GM21360 (cell line): ENCODE data around the gene SH2D1A.
"Not testable (repeated sequence)": the region's sequence is repeated elsewhere in the genome, so short reads cannot be mapped to it uniquely, and the experiment has no call there.

Experiments used
- ATAC-seq: cut with Tn5 transposase; IDR thresholded peaks from one replicate; pipeline ENCODE4 v1.9.1; 2021; ENCODE audit warnings: mild to moderate bottlenecking, moderate library complexity; ENCODE audit not compliant: unreplicated experiment

SH2D1A gene

DNA sequence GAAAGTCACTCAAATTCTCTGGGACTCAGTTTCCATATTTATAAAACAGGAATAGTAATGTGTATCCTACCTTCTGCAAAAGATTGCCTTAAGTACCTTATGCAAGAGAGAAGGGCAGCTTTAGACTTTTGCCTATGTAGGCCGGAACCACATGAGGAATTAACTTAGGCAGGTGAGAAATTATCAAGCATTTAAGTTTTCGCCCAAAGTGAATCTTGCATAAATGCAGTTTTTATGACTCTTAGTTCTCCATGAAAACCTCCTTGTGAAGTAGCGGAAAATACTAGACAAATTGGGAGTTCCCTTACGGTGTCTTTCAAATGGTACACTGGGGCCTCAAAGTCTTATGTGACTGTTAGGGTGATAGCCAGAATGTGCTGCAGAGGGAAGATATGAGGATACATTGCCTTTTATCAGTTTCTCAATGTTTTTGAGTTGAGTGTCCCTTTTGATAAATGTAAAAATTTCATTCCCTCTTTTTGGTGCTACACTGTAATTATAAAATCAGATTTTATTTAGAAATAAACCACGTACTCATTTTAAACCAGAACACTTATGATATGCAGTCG is 2.6 kb downstream of the SH2D1A start:
- no peak for ATAC-seq

DNA sequence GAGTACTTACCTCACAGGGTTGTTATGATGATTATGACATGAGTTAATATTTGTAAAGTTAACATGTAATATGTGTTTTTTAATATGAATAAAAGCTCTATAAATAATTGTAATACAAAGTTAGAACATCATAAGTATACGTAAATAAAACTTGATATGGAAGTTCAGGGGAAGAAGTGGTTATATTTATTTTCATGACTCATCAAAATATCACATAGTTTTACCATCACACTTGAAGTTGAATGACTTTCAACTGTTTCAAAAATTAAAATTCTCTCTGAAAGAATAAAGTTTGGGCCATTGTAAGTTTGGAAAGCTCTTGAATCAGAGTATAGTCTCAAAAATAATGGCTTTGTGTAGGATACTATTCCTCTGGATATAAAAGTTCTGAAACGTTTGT is 8.3 kb downstream of the SH2D1A start:
- no peak for ATAC-seq

GRCh38 chrX:124358800-124359383 is 12.5 kb downstream of the SH2D1A start:
- no peak for ATAC-seq

- no peak for ATAC-seq
Observed at GRCh38 chrX:124362072-124362471, 15.7 kb downstream of the SH2D1A start.

- no peak for ATAC-seq
Observed at GRCh38 chrX:124362761-124363160, 16.4 kb downstream of the SH2D1A start.

DNA sequence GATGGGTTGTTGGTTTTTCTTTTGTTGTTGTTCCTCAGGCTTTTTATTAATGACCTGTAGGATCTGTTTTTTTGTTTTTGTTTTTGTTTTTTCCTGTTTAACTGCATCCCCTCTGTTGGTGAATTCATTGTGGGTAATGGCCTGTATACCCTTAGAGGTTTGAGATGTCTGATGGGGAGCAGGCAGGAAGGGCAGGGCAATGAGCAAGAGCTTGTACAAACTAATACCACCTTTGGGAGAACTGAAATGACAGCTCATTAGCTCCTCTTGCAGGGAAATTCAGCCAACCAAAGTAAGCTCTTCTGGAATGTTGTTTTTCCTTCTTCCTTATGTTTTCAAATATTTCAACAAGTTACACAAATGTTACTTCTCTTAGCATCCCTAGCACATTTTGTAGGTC is 23.4 kb downstream of the SH2D1A start:
- no peak for ATAC-seq

- no peak for ATAC-seq
Observed at GRCh38 chrX:124373348-124373747, 27.0 kb downstream of the SH2D1A start.

- no peak for ATAC-seq
Observed at GRCh38 chrX:124378643-124379042, 32.3 kb downstream of the SH2D1A start.

DNA sequence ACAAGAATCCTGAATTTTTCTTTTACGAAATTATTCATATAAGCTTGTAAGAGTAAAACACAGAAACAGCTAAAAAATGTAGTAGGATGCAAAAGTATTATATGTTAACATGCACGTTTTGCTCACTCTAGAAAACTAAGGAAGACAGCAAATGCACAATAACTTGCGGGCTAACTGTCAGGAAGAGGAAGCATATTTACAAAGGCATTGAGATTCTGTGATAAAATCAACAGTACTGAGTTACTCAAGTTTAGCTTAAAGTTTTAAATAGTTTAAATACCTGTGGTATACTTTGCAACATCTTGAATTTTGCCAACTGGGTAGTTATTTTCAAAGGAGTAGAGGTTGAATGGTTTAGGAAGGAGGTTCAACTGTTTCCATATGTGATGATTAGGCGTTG is 37.0 kb downstream of the SH2D1A start:
- ATAC-seq, result no peak

- ATAC-seq, result no peak
Observed at GRCh38 chrX:124386401-124386800, 40.0 kb downstream of the SH2D1A start.

DNA sequence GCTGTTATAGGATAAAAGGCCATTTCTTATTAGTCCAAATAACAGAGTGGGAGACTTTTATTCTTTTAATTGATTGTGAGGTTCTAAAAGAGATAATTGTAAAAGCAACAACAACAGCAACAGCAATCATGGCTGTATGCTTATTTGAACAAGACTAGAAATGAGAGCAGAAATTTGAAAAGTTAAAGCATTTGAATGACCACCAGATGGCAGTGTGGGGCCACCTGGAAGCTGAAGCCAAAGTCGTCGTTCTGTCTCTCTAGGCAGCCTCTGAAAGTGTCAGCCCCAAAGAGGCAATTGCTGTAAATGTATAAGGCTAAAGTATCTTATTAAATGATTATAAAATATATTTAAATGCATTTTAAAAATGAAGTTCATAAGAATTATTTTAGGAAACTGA is 42.2 kb downstream of the SH2D1A start:
- peak; percentile 75 for ATAC-seq

DNA sequence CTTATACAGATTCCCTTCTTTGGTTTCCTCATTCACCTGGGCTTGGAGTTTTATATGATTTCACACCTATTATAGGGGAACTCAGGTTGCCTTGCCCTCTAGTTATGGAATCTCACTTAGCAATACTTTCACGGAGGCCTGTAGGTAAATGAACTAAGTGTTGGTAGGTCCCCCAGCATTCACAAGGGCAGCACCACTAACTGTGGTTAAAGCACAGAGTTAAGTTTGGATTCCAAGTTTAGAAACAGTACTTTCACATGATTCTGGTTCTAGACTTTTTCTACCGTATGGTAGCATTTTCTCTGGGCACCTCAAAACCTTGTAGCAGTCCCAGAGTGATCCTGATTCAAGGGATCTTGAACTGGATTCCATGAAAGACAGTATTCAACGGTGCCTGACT is 46.4 kb downstream of the SH2D1A start:
- ATAC-seq, result no peak

DNA sequence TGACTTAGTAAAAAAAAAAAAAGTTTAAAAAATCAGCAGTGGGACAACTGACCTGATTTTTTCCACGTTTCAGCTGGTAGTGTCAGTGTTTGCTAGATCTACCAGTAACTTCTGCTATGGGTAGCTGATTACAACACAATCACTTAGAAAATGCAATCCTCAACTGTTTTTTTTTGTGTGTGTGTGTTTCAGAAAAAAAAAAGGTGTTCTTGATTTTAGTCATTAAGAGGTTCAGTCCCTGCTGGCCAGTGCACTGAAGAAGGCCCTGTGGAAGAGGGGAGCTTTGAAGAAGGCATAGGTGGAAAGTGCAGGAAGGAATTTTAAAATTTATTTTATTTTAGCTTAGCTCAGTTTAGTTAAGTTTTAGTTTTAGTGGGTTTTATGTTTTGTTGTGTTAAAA is 46.9 kb downstream of the SH2D1A start:
- no peak for ATAC-seq

DNA sequence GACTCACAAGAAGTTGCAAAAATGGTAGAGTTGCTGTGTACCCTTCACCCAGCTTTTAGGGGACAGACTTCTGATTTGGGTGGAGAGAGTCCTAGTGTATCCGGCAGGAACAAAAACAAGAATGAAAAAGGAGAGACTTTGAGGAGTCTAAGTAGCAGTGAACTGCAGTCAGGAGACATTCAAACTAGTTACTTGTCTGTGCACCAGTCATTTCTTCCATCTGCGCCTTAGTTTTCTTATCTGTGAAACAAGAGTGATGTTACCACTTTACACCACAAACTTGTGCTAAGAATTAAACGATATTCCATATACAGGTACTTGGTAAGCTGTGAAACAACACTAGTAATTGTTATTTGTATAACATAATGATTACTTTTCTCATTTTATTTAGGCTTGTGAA is 47.3 kb downstream of the SH2D1A start:
- no peak for ATAC-seq

DNA sequence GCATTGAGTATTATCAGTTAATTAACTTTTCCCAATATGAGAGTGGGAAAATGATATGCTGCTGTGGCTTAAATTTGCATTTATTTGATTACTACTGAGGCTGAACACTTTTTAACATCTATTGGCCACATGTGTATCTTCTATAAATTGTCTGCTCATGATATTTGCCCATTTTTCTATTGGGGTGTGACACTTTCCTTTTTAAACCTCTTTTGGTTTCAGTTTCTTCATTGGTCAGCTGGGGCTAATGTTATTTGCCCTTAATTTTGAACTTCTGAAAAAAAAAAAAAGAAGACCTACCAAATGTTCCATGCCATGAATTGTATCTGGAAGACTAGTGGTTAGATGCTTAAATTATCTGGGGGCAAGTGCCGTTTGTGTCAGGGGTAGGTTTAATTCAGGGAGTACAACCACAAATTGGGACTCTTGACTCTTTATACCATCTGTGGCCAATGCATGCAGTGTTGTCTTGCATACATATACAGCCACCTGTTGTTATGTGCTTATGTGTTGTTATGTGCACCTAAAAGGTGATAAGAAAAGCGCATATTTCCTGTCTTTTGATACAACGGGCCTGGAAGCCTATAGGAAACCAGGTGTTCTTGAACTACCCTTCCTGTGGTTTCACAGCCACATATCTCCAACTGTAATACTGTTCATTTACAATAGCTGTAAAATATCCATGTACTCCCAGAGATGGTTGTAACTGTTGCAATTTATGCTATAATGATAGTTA is 49.0 kb downstream of the SH2D1A start:
- ATAC-seq, result no peak

- no peak for ATAC-seq
Observed at GRCh38 chrX:124401696-124402095, 55.3 kb downstream of the SH2D1A start.

DNA sequence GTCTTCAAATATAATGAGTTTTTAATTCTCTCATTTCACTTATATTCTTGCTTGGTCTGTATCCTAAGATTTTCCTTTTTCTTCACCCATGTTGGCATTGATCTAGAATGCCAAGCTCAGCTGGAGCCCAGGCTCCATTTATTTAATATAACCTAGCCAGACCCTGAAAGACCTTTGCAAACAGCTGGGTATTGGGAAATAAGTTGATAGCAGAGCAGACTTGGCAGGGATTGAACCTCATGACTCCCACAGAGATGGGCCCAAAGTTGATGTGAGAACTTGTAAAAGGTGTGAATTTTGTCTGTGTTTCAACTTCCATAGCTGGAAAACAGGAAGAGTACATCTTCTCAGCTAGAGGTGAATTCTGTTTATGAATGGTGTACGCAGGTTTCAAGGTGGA is 59.5 kb downstream of the SH2D1A start:
- no peak for ATAC-seq

DNA sequence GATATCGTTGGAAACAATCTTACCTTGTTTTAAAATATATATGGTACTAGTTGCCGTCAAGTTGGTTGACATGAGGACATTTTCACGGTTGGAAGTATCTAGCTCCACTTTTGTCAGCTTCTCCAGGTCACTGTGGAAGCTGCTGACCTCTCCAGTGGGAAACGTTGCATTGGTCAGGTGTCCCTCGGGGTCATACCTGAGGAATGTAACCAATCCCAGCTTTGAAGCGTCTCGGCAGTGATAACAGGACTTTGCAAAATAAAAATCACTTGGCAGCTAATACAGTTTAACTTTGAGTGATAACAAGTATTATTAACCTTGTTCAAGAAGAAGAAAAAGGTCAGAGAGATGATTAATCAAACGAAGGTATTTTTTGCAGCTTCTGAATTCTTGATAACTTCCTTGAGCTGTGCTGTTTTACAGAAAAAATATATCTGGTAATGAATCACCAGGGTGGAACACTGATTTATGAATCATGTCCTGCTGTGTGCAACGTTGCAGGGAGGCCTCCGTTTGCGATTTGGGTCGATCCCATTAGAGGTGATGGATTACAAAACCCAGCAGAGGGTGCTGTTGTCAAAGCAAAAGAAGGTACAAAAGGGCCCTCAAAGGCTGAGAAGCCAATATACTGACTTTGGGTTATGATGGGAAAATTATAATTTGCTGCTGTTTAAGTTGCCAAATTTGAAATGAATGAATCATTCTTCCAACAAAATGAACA is 60.1 kb downstream of the SH2D1A start:
- peak; percentile 99 for ATAC-seq

- ATAC-seq, result no peak
Observed at GRCh38 chrX:124407226-124407625, 60.9 kb downstream of the SH2D1A start.

GRCh38 chrX:124408380-124408779 is 62.0 kb downstream of the SH2D1A start:
- not testable (repeated sequence) for ATAC-seq

- no peak for ATAC-seq
Observed at GRCh38 chrX:124413244-124413643, 66.9 kb downstream of the SH2D1A start.

DNA sequence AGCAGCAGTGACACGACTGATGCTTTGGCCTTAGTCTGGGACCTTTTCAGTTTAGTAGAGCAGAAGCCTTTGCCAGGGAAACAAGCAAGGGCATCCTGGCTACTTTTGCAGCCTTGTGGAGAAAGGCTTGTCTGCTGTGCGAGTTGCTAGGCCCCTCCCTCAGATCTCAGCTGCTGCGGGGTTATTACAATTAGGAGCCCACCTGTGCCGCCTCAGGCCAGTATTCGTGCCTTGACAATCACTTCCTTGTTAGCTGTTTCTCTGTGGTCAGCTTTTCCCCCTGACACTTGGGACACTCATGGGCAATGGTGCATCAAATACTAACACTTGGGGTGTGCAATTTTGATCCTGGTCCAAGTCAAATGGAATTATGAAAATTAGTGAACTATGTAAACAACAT is 67.9 kb downstream of the SH2D1A start:
- no peak for ATAC-seq
